GM12878 (cell line): ENCODE measurements around the gene RFLNA. TPM values are rescaled to one million over a fixed set of nuclear protein-coding genes. Genes with fewer than 3 reads are reported as not detected.

ENCODE experiments used
- ATAC-seq: fragments of 200-7000 bp; cut with Tn5 transposase; 3 replicates; pipeline ENCODE4 v1.9.1; 2020; ENCODE audit warnings: mild to moderate bottlenecking, moderate library complexity
- BruUV-seq: library from RNA; stranded (reverse); fragments of 400-500 nt; replicated peaks from 2 replicates; lab custom pipeline; 2021; lab: Mats Ljungman, UMichigan
- CTCF ChIA-PET: fragments of 300-600 bp; sonication (Branson Sonifier 250); formaldehyde crosslinking; extraction: SDS; loops from one replicate; lab custom pipeline; 2021; ENCODE audit warnings: inconsistent platforms; lab: Yijun Ruan, JAX
- POLR2A ChIA-PET: fragments of 350-600 bp; formaldehyde crosslinking; extraction: SDS; loops from one replicate; lab custom pipeline; 2021; ENCODE audit warnings: inconsistent platforms; lab: Charles Lee
- RAD21 ChIA-PET: fragments of 300-600 bp; sonication (Branson Sonifier 250); formaldehyde crosslinking; loops from one replicate; lab custom pipeline; 2023; ENCODE audit warnings: antibody characterized with exemption; ENCODE audit not compliant: unreplicated experiment; lab: Charles Lee
- SMC1A ChIA-PET: fragments of 300-600 bp; sonication (Branson Sonifier 250); formaldehyde crosslinking; loops from one replicate; lab custom pipeline; 2023; ENCODE audit not compliant: unreplicated experiment, uncharacterized antibody; lab: Charles Lee
- DNase-seq: peaks from one replicate; pipeline ENCODE4 v3.0.0-alpha.2; 2011; ENCODE audit warnings: low read depth, low spot score
- FAIRE-seq: peaks from 3 replicates; lab custom pipeline; 2011; peaks lifted over from hg19 to GRCh38; lab: Jason Lieb, UNC
- H2AFZ ChIP-seq: 2 replicates; pipeline ENCODE4 v1.6.0; 2011; ENCODE audit warnings: low read depth, low read length, control low read depth; ENCODE audit not compliant: control insufficient read depth
- H3K27ac ChIP-seq: 2 replicates; pipeline ENCODE4 v1.5.1; 2011; ENCODE audit warnings: control low read depth; ENCODE audit not compliant: control insufficient read depth, insufficient read depth
- H3K27me3 ChIP-seq, 2 experiments: replicated peaks in 1 of 2; 2 replicates each; pipeline versions ENCODE4 v1.6.0 to v1.6.1; 2011; ENCODE audit warnings: low read length in 1 of 2; ENCODE audit not compliant: control insufficient read depth in 2 of 2, insufficient read depth in 2 of 2
- H3K36me3 ChIP-seq, 2 experiments: 2 replicates each; pipeline ENCODE4 v1.5.1; 2011; ENCODE audit warnings: low read length in 1 of 2; ENCODE audit not compliant: control insufficient read depth in 2 of 2, insufficient read depth in 2 of 2
- H3K4me1 ChIP-seq: 2 replicates; pipeline ENCODE4 v1.6.1; 2011; ENCODE audit warnings: mild to moderate bottlenecking, low read length, moderate library complexity, mixed read lengths; ENCODE audit not compliant: control insufficient read depth, insufficient read depth
- H3K4me2 ChIP-seq: 2 replicates; pipeline ENCODE4 v1.6.0; 2011; ENCODE audit warnings: control low read depth; ENCODE audit not compliant: control insufficient read depth, insufficient read depth
- H3K4me3 ChIP-seq: fragments of 200-600 bp; sonication (generic); 2 replicates; pipeline ENCODE4 v1.5.1; 2016
- H3K79me2 ChIP-seq: 2 replicates; pipeline ENCODE4 v1.6.0; 2011; ENCODE audit warnings: low read length; ENCODE audit not compliant: control insufficient read depth, insufficient read depth
- H3K9ac ChIP-seq: 2 replicates; pipeline ENCODE4 v1.8.0; 2011; ENCODE audit warnings: low read length, control low read depth, mixed read lengths; ENCODE audit not compliant: control insufficient read depth, insufficient read depth
- H3K9me3 ChIP-seq: replicated peaks from 3 replicates; pipeline ENCODE4 v1.5.1; 2011; ENCODE audit warnings: mild to moderate bottlenecking, low read length; ENCODE audit not compliant: control insufficient read depth, insufficient read depth
- H4K20me1 ChIP-seq: 2 replicates; pipeline ENCODE4 v1.6.0; 2011; ENCODE audit not compliant: control insufficient read depth, insufficient read depth
- CEBPB ChIP-seq, 2 experiments: fragments of 150-350 bp in 1 of 2; IDR thresholded peaks; 2 replicates each; pipeline ENCODE4 v1.6.1; 2012 to 2014; ENCODE audit warnings: low read depth in 2 of 2, low read length in 2 of 2, borderline replicate concordance in 1 of 2, inconsistent platforms in 1 of 2
- ESRRA ChIP-seq: IDR thresholded peaks from 2 replicates; pipeline ENCODE4 v1.6.1; 2012; ENCODE audit warnings: mild to moderate bottlenecking, low read length, improper control_type of control experiment
- GATAD2B ChIP-seq: fragments of 450-650 bp; conservative IDR thresholded peaks from 2 replicates; pipeline ENCODE4 v1.6.1; 2017; ENCODE audit warnings: low read depth, mild to moderate bottlenecking, moderate library complexity
- HDAC2 ChIP-seq: fragments of 200-600 bp; sonication (generic); IDR thresholded peaks from 2 replicates; pipeline ENCODE4 v1.6.1; 2017
- KLF5 ChIP-seq: fragments of 450-650 bp; IDR thresholded peaks from 2 replicates; pipeline ENCODE4 v1.6.1; 2014; ENCODE audit warnings: mild to moderate bottlenecking; ENCODE audit not compliant: partially characterized antibody
- MTA2 ChIP-seq: fragments of 450-650 bp; IDR thresholded peaks from 2 replicates; pipeline ENCODE4 v1.6.1; 2016; ENCODE audit warnings: low read depth, mild to moderate bottlenecking, moderate library complexity
- NFYB ChIP-seq: IDR thresholded peaks from 2 replicates; pipeline ENCODE4 v1.6.1; 2011; ENCODE audit warnings: low read depth, mild to moderate bottlenecking, low read length, improper control_type of control experiment, moderate library complexity; ENCODE audit not compliant: insufficient read depth
- NR2C1 ChIP-seq: fragments of 450-650 bp; IDR thresholded peaks from 2 replicates; pipeline ENCODE4 v1.6.1; 2017; ENCODE audit warnings: antibody characterized with exemption, mild to moderate bottlenecking, moderate library complexity
- PAX8 ChIP-seq: fragments of 450-650 bp; IDR thresholded peaks from 2 replicates; pipeline ENCODE4 v1.6.1; 2017; ENCODE audit warnings: mild to moderate bottlenecking, moderate library complexity
- PML ChIP-seq: IDR thresholded peaks from 2 replicates; pipeline ENCODE4 v1.6.1; 2012; ENCODE audit warnings: low read length, inconsistent platforms
- POLR2AphosphoS2 ChIP-seq: IDR thresholded peaks from 2 replicates; pipeline ENCODE4 v1.6.1; 2011; ENCODE audit warnings: low read depth, mild to moderate bottlenecking, low read length, improper control_type of control experiment, moderate library complexity
- RFX5 ChIP-seq: IDR thresholded peaks from 2 replicates; pipeline ENCODE4 v1.6.1; 2011; ENCODE audit warnings: low read depth, low read length, improper control_type of control experiment
- RUNX3 ChIP-seq: IDR thresholded peaks from 2 replicates; pipeline ENCODE4 v1.6.1; 2012; ENCODE audit warnings: low read length, inconsistent platforms
- SMAD5 ChIP-seq: IDR thresholded peaks from 2 replicates; pipeline ENCODE4 v1.6.1; 2016; ENCODE audit warnings: antibody characterized with exemption, low read depth
- WGBS: methylation state at CpG from one replicate; pipeline ENCODE4 v1.1.6; 2016; ENCODE audit warnings: low lambda C conversion rate; ENCODE audit not compliant: insufficient replicate concordance, insufficient coverage; ENCODE audit errors: missing lambda C conversion rate; 5-methylcytosine and 5-hydroxymethylcytosine counted together
- in situ Hi-C: fragments of 300-500 bp; cut with MboI; formaldehyde crosslinking; loops from 9 replicates; pipeline ENCODE4 v1.14.3; 2018; ENCODE audit warnings: mixed read lengths
- intact Hi-C: fragments of 100-400 bp; cut with micrococcal nuclease; formaldehyde crosslinking; loops from one replicate; pipeline ENCODE4 v1.14.2; 2022; ENCODE audit not compliant: unreplicated experiment
- polyA plus RNA-seq, 11 experiments: library from polyadenylated mRNA; depleted of rRNA in 4 of 11; unstranded in 6 of 11; stranded (reverse) in 5 of 11; fragments of >200 nt; fragmentation: Nextera tagmentation in 4 of 11; fragmentation: Illumina TruSeq in 1 of 11; extraction: Ambion mirVana in 4 of 11; extraction: Trizol in 1 of 11; gene quantifications; 1 replicate in 1 of 11; 2 replicates in 10 of 11; pipeline versions ENCODE4 v1.2.1 to v1.2.3, GENCODE V29; 2011 to 2016; ENCODE audit warnings: inconsistent platforms in 2 of 11, missing spikeins in 2 of 11, low read depth in 1 of 11
- total RNA-seq, 4 experiments: library from RNA; depleted of rRNA in 3 of 4; stranded (reverse); fragments of >200 nt in 3 of 4; fragmentation: Illumina TruSeq in 1 of 4; extraction: Trizol in 1 of 4; gene quantifications; 2 replicates each; pipeline versions ENCODE4 v1.2.1 to v1.2.3, GENCODE V29; 2013 to 2021
- TF ChIP-seq, protein P1 (sequence below): fragments of 150-350 bp; IDR thresholded peaks from 2 replicates; pipeline ENCODE4 v1.6.1; 2014; ENCODE audit warnings: mild to moderate bottlenecking, low read depth, low read length
- TF ChIP-seq, protein P2 (sequence below): IDR thresholded peaks from 2 replicates; pipeline ENCODE4 v1.6.1; 2012; ENCODE audit warnings: low read depth, low read length, improper control_type of control experiment
- TF ChIP-seq, protein P3 (sequence below): fragments of 450-650 bp; IDR thresholded peaks from 2 replicates; pipeline ENCODE4 v1.6.1; 2016; ENCODE audit warnings: mild to moderate bottlenecking

Gene RFLNA
- total and polyA plus RNA-seq, 10 of the 15 experiments (the other 5 are each of a cell fraction or from before 2014, with no cell fraction given) = 0.08 TPM; not detected in 9

DNA sequence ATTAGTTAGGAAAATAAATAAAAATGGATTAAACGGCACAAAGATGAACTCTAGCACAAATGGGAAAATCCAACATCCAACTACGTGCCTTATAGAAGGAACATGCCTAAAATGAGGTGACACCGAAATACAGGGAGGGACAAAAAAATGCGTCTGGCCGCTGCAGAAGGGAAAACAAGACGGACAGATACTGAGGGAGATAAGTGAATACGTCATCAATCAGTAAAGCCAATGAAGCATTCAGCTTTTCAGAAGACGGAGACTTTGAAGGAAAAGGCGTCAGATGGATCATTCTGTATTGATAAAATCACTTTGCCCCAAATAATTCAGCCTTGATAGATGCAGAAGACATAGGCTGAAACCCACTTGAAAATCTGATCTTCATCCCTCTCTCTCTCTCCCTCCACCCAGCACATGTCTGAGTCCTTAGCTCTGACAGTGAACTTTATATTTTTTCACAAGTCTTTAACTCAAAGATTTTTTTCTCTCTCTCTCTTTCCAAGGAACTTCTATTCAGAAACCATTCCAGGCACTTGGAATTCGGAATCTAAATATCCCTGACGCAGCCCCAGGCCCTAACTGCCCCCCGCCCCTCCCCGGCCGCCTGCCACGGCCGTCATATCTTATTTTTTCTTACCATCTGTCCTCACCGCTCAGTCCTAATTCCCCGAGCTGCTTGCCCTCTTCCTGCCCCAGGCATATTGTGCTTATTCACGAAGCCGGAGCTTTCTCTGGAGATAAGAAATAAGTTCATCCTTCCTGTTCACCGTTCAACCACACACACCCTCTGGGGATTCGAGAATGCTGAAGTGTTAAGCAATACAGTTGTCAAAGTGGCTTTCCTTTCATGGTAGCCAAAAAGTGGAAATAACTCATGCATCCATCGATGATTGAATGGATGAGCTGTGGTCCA, 35.5 kb upstream of the RFLNA start (continued):
- no peak for TF ChIP-seq POLR2AphosphoS2

DNA sequence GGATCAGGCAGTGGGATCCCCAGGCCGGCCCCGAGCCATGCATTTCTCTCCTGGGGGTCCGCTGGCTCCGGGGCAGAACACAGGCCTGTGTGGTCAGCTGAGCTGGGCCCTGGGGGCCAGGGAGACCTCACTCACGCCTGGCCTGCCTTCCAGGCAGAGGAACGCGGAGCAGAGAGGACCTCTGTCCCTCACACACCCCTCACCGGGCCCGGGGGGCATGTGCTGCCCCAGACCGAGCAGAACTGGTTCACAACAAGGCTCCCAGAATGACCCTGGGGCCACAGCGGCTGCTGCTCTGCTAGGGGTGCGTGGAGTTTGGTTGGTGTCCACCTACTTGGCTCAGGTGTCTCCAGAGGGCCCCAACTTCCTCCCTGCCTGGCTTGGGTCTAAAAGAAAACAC, 33.0 kb upstream of the RFLNA start:
- ATAC-seq (no peak), DNase-seq (no peak), FAIRE-seq (no peak)
- RAD21 ChIA-PET = no interaction called here
- no peaks in the 10 kb centered on the region for H3K9me3 ChIP-seq
- BruUV-seq = no TSS peak
- H3K36me3 ChIP-seq = no peaks in the 10 kb centered on the region
- no peak overlapping the region for H3K4me3 ChIP-seq
- H3K27me3 ChIP-seq = peaks cover 0 to 2% of the 10 kb centered on the region in 2 experiments; a peak in 2 of 4 replicates
- in situ Hi-C loops = no loop called here
- POLR2A ChIA-PET = no interaction called here
- no peak overlapping the region for H3K27ac ChIP-seq
- no peak overlapping the region for H2AFZ ChIP-seq
- H3K79me2 ChIP-seq = no peaks in the 10 kb centered on the region
- SMC1A ChIA-PET = no interaction called here
- no peaks in the 10 kb centered on the region for H4K20me1 ChIP-seq
- CTCF ChIA-PET = no interaction called here
- TF ChIP-seq, protein P1, sequence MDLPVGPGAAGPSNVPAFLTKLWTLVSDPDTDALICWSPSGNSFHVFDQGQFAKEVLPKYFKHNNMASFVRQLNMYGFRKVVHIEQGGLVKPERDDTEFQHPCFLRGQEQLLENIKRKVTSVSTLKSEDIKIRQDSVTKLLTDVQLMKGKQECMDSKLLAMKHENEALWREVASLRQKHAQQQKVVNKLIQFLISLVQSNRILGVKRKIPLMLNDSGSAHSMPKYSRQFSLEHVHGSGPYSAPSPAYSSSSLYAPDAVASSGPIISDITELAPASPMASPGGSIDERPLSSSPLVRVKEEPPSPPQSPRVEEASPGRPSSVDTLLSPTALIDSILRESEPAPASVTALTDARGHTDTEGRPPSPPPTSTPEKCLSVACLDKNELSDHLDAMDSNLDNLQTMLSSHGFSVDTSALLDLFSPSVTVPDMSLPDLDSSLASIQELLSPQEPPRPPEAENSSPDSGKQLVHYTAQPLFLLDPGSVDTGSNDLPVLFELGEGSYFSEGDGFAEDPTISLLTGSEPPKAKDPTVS = no peak
- no peak for TF ChIP-seq PML
- TF ChIP-seq GATAD2B = no peak
- no peak for TF ChIP-seq RFX5
- no peak for TF ChIP-seq SMAD5
- no peak for TF ChIP-seq MTA2
- TF ChIP-seq, protein P2, sequence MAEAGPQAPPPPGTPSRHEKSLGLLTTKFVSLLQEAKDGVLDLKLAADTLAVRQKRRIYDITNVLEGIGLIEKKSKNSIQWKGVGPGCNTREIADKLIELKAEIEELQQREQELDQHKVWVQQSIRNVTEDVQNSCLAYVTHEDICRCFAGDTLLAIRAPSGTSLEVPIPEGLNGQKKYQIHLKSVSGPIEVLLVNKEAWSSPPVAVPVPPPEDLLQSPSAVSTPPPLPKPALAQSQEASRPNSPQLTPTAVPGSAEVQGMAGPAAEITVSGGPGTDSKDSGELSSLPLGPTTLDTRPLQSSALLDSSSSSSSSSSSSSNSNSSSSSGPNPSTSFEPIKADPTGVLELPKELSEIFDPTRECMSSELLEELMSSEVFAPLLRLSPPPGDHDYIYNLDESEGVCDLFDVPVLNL = no peak
- TF ChIP-seq, protein P3, sequence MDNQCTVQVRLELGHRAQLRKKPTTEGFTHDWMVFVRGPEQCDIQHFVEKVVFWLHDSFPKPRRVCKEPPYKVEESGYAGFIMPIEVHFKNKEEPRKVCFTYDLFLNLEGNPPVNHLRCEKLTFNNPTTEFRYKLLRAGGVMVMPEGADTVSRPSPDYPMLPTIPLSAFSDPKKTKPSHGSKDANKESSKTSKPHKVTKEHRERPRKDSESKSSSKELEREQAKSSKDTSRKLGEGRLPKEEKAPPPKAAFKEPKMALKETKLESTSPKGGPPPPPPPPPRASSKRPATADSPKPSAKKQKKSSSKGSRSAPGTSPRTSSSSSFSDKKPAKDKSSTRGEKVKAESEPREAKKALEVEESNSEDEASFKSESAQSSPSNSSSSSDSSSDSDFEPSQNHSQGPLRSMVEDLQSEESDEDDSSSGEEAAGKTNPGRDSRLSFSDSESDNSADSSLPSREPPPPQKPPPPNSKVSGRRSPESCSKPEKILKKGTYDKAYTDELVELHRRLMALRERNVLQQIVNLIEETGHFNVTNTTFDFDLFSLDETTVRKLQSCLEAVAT = no peak
- no peak for TF ChIP-seq HDAC2
- TF ChIP-seq NFYB = no peak
- TF ChIP-seq ESRRA = no peak
- TF ChIP-seq CEBPB (IDR thresholded peaks at IDR 0.05; ENCODE audit: borderline replicate concordance in 1 of 2, low read depth in 2 of 2, low read length in 2 of 2) = no peak
- no peak for TF ChIP-seq PAX8
- no peak for TF ChIP-seq RUNX3
- no peak for TF ChIP-seq KLF5
- no peak for TF ChIP-seq NR2C1
- H3K4me2 ChIP-seq = no peak overlapping the region
- intact Hi-C loops = no loop called here
- H3K4me1 ChIP-seq = no peaks in the 10 kb centered on the region
- H3K9ac ChIP-seq = no peak overlapping the region
- WGBS = 37% methylated on average over 10 of the region's 12 CpGs
